22Rv1 (cell line): ENCODE results near the gene TMEM51.

Experiments used
- CTCF ChIP-seq: fragments of 450-650 bp; IDR thresholded peaks from 2 replicates; pipeline ENCODE4 v1.5.1; 2017; ENCODE audit warnings: mild to moderate bottlenecking
- ZFX ChIP-seq: fragments of 450-650 bp; IDR thresholded peaks from 2 replicates; pipeline ENCODE4 v1.6.1; 2017; ENCODE audit warnings: antibody characterized with exemption, borderline replicate concordance

GRCh38 chr1:15249081-15249480 is 95.5 kb downstream of the TMEM51 start:
- TF ChIP-seq CTCF (no peak), ZFX (no peak)
